HepG2 (cell line): ENCODE data around the gene DLG2. TPM values are rescaled to one million over a fixed set of nuclear protein-coding genes. Genes with fewer than 3 reads are reported as not detected.

Source experiments
- ATAC-seq: fragments of 200-7000 bp; cut with Tn5 transposase; 3 replicates; pipeline ENCODE4 v1.9.1; 2020; ENCODE audit warnings: mild to moderate bottlenecking, moderate library complexity
- BruUV-seq: library from RNA; stranded (reverse); fragments of 400-500 nt; replicated peaks from 2 replicates; lab custom pipeline; 2021; lab: Mats Ljungman, UMichigan
- CTCF ChIA-PET: fragments of 300-600 bp; formaldehyde crosslinking; extraction: SDS; loops from one replicate; lab custom pipeline; 2021; ENCODE audit warnings: low total read pairs, inconsistent platforms, low intra/inter-chr PET ratio; lab: Yijun Ruan, JAX
- POLR2A ChIA-PET: fragments of 350-600 bp; sonication (Branson Sonifier 250); formaldehyde crosslinking; loops from one replicate; lab custom pipeline; 2020; ENCODE audit warnings: antibody characterized with exemption, inconsistent platforms; lab: Yijun Ruan, JAX
- DNase-seq: peaks from one replicate; pipeline ENCODE4 v3.0.0-alpha.2; 2015; ENCODE audit warnings: low spot score
- FAIRE-seq: peaks from 3 replicates; lab custom pipeline; 2011; peaks lifted over from hg19 to GRCh38; lab: Jason Lieb, UNC
- H2AFZ ChIP-seq: one replicate; pipeline ENCODE4 v1.6.1; 2011; ENCODE audit warnings: low read length, inconsistent platforms
- H3K27ac ChIP-seq: fragments of 300-600 bp; 3 replicates; pipeline ENCODE4 v1.8.0; 2011; ENCODE audit warnings: mixed run types, mild to moderate bottlenecking, mixed read lengths, low read length, inconsistent platforms; ENCODE audit not compliant: insufficient read depth; ENCODE audit errors: extremely low read length
- H3K27me3 ChIP-seq, 2 experiments: fragments of 200-600 bp in 1 of 2; 2 replicates in 1 of 2; 3 replicates in 1 of 2; pipeline versions ENCODE4 v1.6.0 to v1.8.0; 2011; ENCODE audit warnings: low read length in 2 of 2, mild to moderate bottlenecking in 2 of 2, moderate library complexity in 2 of 2, inconsistent platforms in 1 of 2; ENCODE audit not compliant: insufficient read depth in 2 of 2, control insufficient read depth in 1 of 2
- H3K36me3 ChIP-seq, 2 experiments: fragments of 200-600 bp in 1 of 2; replicated peaks in 1 of 2; 2 replicates in 1 of 2; 3 replicates in 1 of 2; pipeline versions ENCODE4 v1.5.1 to v1.8.0; 2011; ENCODE audit warnings: low read length in 2 of 2, inconsistent platforms in 1 of 2; ENCODE audit not compliant: insufficient read depth in 2 of 2, control insufficient read depth in 1 of 2
- H3K4me1 ChIP-seq: 2 replicates; pipeline ENCODE4 v1.5.1; 2012; ENCODE audit warnings: low read length, inconsistent platforms; ENCODE audit not compliant: insufficient read depth
- H3K4me2 ChIP-seq: 2 replicates; pipeline ENCODE4 v1.6.0; 2011; ENCODE audit warnings: low read depth, low read length, inconsistent platforms
- H3K4me3 ChIP-seq, 3 experiments: fragments of 200-600 bp in 1 of 3; sonication (generic), shearing (Covaris generic) in 1 of 3; replicated peaks in 1 of 3; 2 replicates each; pipeline ENCODE4 v1.5.1; 2011 to 2016; ENCODE audit warnings: low read length in 3 of 3, inconsistent platforms in 2 of 3, low read depth in 2 of 3, mild to moderate bottlenecking in 2 of 3, control low read depth in 1 of 3, mixed read lengths in 1 of 3; ENCODE audit not compliant: insufficient read depth in 1 of 3
- H3K79me2 ChIP-seq: one replicate; pipeline ENCODE4 v1.6.1; 2011; ENCODE audit warnings: low read length, inconsistent platforms; ENCODE audit not compliant: insufficient read depth
- H3K9ac ChIP-seq: 2 replicates; pipeline ENCODE4 v1.6.0; 2011; ENCODE audit warnings: mild to moderate bottlenecking, low read depth, low read length, inconsistent platforms; ENCODE audit not compliant: insufficient read depth
- H3K9me3 ChIP-seq: 2 replicates; pipeline ENCODE4 v1.5.1; 2012; ENCODE audit warnings: mild to moderate bottlenecking, low read length
- H4K20me1 ChIP-seq: 2 replicates; pipeline ENCODE4 v1.6.0; 2011; ENCODE audit warnings: inconsistent platforms, mild to moderate bottlenecking, low read length, moderate library complexity; ENCODE audit not compliant: insufficient read depth
- ATF7 ChIP-seq, 2 experiments: fragments of 450-650 bp in 1 of 2; sonication (generic) in 1 of 2; formaldehyde crosslinking in 1 of 2; IDR thresholded peaks; 2 replicates each; pipeline versions ENCODE4 v1.4.0 to v1.6.1; 2016 to 2020; ENCODE audit warnings: antibody characterized with exemption in 1 of 2, mild to moderate bottlenecking in 1 of 2, missing genetic modification reagents in 1 of 2
- EEA1 ChIP-seq: sonication (generic); formaldehyde crosslinking; IDR thresholded peaks from 2 replicates; pipeline ENCODE4 v1.5.1; 2020; ENCODE audit warnings: mild to moderate bottlenecking, missing genetic modification reagents, borderline replicate concordance
- POLR2AphosphoS2 ChIP-seq: IDR thresholded peaks from 2 replicates; pipeline ENCODE4 v1.6.1; 2011; ENCODE audit warnings: low read depth, low read length, improper control_type of control experiment
- SP1 ChIP-seq, 2 experiments: fragments of 450-650 bp in 1 of 2; sonication (generic) in 1 of 2; formaldehyde crosslinking in 1 of 2; IDR thresholded peaks; 2 replicates each; pipeline versions ENCODE4 v1.4.0 to v1.6.1; 2016 to 2020; ENCODE audit warnings: missing genetic modification reagents in 1 of 2
- SRSF4 ChIP-seq: fragments of 200-400 bp; formaldehyde crosslinking; IDR thresholded peaks from one replicate; pipeline ENCODE4 v1.6.1; 2018; ENCODE audit warnings: mild to moderate bottlenecking, low read depth, low read length, moderate library complexity; ENCODE audit not compliant: poor library complexity, severe bottlenecking
- ZFX ChIP-seq: sonication (generic); formaldehyde crosslinking; IDR thresholded peaks from 2 replicates; pipeline ENCODE4 v1.4.0; 2020; ENCODE audit warnings: mild to moderate bottlenecking, low read depth, missing genetic modification reagents, moderate library complexity
- WGBS: methylation state at CpG from one replicate; pipeline ENCODE4 v1.1.6; 2017; ENCODE audit warnings: low lambda C conversion rate; 5-methylcytosine and 5-hydroxymethylcytosine counted together
- in situ Hi-C: cut with HindIII; loops from 2 replicates; pipeline ENCODE4 v1.10.0; 2017; ENCODE audit warnings: low pct_unique_long_range_greater_than_20kb; ENCODE audit not compliant: extremely low pct_ligation_motif_present
- intact Hi-C: fragments of 100-400 bp; cut with micrococcal nuclease; formaldehyde crosslinking; loops from one replicate; pipeline ENCODE4 v1.10.0; 2022; ENCODE audit not compliant: unreplicated experiment
- polyA plus RNA-seq, 8 experiments: library from polyadenylated mRNA; depleted of rRNA in 3 of 8; stranded (reverse) in 7 of 8; unstranded in 1 of 8; fragments of >200 nt; fragmentation: Illumina TruSeq in 4 of 8; extraction: Trizol in 4 of 8; gene quantifications; 2 replicates each; pipeline versions ENCODE4 v1.2.1 to v1.2.3, GENCODE V29; 2011 to 2016; ENCODE audit warnings: low read depth in 4 of 8, missing spikeins in 1 of 8, mixed read lengths in 1 of 8; ENCODE audit not compliant: insufficient read depth in 1 of 8
- total RNA-seq, 5 experiments: library from RNA; depleted of rRNA; stranded (reverse); fragments of >200 nt; fragmentation: Illumina TruSeq; extraction: Trizol; gene quantifications; 2 replicates each; pipeline ENCODE4 v1.2.3, GENCODE V29; 2016; ENCODE audit warnings: low read depth in 1 of 5
- TF ChIP-seq, protein P1 (sequence below): sonication (generic); formaldehyde crosslinking; IDR thresholded peaks from 2 replicates; pipeline ENCODE4 v1.5.1; 2020; ENCODE audit warnings: missing genetic modification reagents, mild to moderate bottlenecking, borderline replicate concordance

The DLG2 gene
- total and polyA plus RNA-seq, 2 of the 13 experiments (the other 11 are each of a cell fraction or from before 2014, with no cell fraction given), result 0.46 to 1.0 TPM

DNA sequence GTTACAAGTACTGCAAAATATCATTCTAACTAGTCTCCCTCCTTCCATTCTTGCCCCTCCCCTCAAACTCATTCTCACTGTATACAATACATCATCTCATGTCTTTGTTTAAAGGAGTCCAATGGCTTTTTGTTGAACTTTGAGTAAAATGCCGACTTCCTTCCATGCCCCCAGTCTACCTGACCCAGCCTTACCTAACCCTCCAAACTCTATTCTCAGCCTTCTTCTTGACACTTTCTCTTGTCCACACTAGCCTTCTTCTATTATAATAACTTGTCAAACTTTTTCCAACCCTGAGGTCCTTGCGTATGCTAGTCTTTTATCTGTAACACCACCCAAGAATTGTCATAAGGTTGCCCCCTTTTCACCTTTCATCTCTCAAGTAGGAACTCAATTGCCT lies 1329.6 kb downstream of the DLG2 start (continued):
- TF ChIP-seq ZFX, result no peak
- TF ChIP-seq SRSF4, result no peak
- no peak for TF ChIP-seq EEA1
- TF ChIP-seq ATF7 (IDR thresholded peaks at IDR 0.05), result no peak
- TF ChIP-seq ATF7 (CRISPR knock-in tag; IDR thresholded peaks at IDR 0.05), result no peak

DNA sequence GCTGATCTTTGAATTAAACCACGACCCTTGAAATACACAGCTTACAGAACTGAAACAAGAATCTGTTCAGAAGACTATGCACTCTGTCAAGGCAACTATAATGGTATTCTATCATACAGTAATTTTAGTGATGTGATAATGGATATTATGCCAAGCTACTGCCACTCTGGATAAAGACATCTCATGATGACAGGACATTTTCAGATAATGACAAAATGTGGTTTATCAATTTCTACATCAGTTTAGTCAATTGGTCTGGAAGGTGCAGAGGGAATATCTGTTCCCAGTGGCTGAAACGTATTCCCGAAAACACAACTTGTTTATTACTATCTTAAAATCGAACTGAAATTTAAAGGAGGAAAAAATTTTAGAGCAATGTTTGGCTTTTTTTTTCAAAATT lies 1331.3 kb downstream of the DLG2 start:
- H4K20me1 ChIP-seq, result no peaks in the 10 kb centered on the region
- WGBS, result 44% methylated on average over 4 of the region's 4 CpGs
- BruUV-seq, result no TSS peak
- H3K9me3 ChIP-seq, result no peaks in the 10 kb centered on the region
- no peaks in the 10 kb centered on the region for H3K79me2 ChIP-seq
- no peak overlapping the region for H3K9ac ChIP-seq
- ATAC-seq (no peak), DNase-seq (no peak), FAIRE-seq (no peak)
- POLR2A ChIA-PET, result no interaction called here
- CTCF ChIA-PET, result no interaction called here
- H3K4me1 ChIP-seq, result no peaks in the 10 kb centered on the region
- in situ Hi-C loops, result no loop called here
- H2AFZ ChIP-seq, result no peak overlapping the region
- no peaks in the 10 kb centered on the region for H3K36me3 ChIP-seq
- no peak overlapping the region for H3K4me3 ChIP-seq
- H3K27ac ChIP-seq, result no peak overlapping the region
- TF ChIP-seq SP1 (IDR thresholded peaks at IDR 0.05), result no peak
- no peak for TF ChIP-seq SP1 (CRISPR knock-in tag; IDR thresholded peaks at IDR 0.05)
- no peak for TF ChIP-seq POLR2AphosphoS2
- TF ChIP-seq, protein P1, sequence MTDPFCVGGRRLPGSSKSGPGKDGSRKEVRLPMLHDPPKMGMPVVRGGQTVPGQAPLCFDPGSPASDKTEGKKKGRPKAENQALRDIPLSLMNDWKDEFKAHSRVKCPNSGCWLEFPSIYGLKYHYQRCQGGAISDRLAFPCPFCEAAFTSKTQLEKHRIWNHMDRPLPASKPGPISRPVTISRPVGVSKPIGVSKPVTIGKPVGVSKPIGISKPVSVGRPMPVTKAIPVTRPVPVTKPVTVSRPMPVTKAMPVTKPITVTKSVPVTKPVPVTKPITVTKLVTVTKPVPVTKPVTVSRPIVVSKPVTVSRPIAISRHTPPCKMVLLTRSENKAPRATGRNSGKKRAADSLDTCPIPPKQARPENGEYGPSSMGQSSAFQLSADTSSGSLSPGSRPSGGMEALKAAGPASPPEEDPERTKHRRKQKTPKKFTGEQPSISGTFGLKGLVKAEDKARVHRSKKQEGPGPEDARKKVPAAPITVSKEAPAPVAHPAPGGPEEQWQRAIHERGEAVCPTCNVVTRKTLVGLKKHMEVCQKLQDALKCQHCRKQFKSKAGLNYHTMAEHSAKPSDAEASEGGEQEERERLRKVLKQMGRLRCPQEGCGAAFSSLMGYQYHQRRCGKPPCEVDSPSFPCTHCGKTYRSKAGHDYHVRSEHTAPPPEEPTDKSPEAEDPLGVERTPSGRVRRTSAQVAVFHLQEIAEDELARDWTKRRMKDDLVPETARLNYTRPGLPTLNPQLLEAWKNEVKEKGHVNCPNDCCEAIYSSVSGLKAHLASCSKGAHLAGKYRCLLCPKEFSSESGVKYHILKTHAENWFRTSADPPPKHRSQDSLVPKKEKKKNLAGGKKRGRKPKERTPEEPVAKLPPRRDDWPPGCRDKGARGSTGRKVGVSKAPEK (CRISPR knock-in tag), result no peak
- intact Hi-C loops, result no loop called here
- no peak overlapping the region for H3K4me2 ChIP-seq
- H3K27me3 ChIP-seq, result no peaks in the 10 kb centered on the region
